Right ventricle myocardium superior (tissue), 1 donor: ENCODE data around the gene TCP1. TPM values are rescaled to one million over a fixed set of nuclear protein-coding genes. Genes with fewer than 3 reads are reported as not detected.

Experiments
- total RNA-seq: library from RNA; stranded (reverse); fragmentation: NEBNext Ultra II Directional; extraction: Animal tissue kit (Norgen Biotek cat#: 25700); gene quantifications from one replicate; pipeline ENCODE4 v1.2.1, GENCODE V29; 2021
- donor health status: DM: no; HTN: yes; CAD: no; lungs with severe emphysema.

Gene TCP1
- total RNA-seq, 1 donor from 2014 or later = 159 TPM

Other genes starting within 250 kb of the TCP1 start
- 1,058 TPM for gene SOD2, start 96.4 kb downstream of the TCP1 start, total RNA-seq
- gene WTAP, start 62.1 kb downstream of the TCP1 start, total RNA-seq = 40.1 TPM
- gene ACAT2, start 27.6 kb downstream of the TCP1 start, total RNA-seq = 4.1 TPM
- gene MRPL18, start 865 bp upstream of the TCP1 start, total RNA-seq = 64.1 TPM
- not detected for gene PNLDC1, start 10.7 kb upstream of the TCP1 start, total RNA-seq
- gene MAS1, start 101.4 kb upstream of the TCP1 start, total RNA-seq = not detected
- gene IGF2R, start 179.5 kb upstream of the TCP1 start, total RNA-seq = 68.4 TPM